Measurements from ENCODE around the gene TEX51.

The TEX51 gene

DNA sequence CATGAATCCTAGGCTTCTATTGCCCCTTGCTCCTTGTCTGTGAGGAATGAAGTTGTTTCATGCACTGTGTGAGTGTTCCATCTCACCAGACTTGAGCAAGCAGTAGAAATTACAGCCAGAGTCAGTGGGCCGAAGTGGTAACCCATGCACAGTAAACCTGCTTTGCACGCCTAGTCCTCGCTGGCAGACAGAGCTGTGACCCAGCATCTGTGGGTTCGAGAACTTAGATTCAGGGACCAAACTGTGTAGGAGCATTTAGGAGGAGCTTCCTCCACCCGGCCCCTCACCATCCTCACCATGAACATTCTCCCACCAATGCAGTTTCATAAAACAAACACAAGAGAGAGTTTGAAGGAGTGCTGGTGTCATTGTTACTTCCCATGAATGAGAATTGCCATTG, 21.6 kb upstream of the TEX51 start:
- H3K4me1 ChIP-seq (ENCODE audit: control insufficient read depth, insufficient read depth, low read length) = no peaks in the 10 kb centered on the region
- no peaks in the 10 kb centered on the region for H3K9me3 ChIP-seq (ENCODE audit: control insufficient read depth, insufficient read depth, low read depth, low read length)
- no peaks in the 10 kb centered on the region for H3K36me3 ChIP-seq (ENCODE audit: control insufficient read depth in 2 of 2, insufficient read depth in 1 of 2, low read length in 2 of 2)
- H3K4me3 ChIP-seq (ENCODE audit: low read depth, low read length) = no peak overlapping the region
- CTCF ChIA-PET = no interaction called here
- POLR2A ChIA-PET = no interaction called here
- TF ChIP-seq, protein P1, sequence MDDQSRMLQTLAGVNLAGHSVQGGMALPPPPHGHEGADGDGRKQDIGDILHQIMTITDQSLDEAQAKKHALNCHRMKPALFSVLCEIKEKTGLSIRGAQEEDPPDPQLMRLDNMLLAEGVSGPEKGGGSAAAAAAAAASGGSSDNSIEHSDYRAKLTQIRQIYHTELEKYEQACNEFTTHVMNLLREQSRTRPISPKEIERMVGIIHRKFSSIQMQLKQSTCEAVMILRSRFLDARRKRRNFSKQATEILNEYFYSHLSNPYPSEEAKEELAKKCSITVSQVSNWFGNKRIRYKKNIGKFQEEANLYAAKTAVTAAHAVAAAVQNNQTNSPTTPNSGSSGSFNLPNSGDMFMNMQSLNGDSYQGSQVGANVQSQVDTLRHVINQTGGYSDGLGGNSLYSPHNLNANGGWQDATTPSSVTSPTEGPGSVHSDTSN (CRISPR knock-in tag; IDR thresholded peaks at IDR 0.05) = no peak
- TF ChIP-seq ZBTB17 (tag by site-specific recombination; IDR thresholded peaks at IDR 0.05) = no peak
- TF ChIP-seq ZNF112 (tag by site-specific recombination; IDR thresholded peaks at IDR 0.05) = no peak
- TF ChIP-seq ZNF501 (tag by site-specific recombination; IDR thresholded peaks at IDR 0.05) = no peak
- no peak for TF ChIP-seq ZNF146 (tag by site-specific recombination; IDR thresholded peaks at IDR 0.05)
- no peak for TF ChIP-seq ZNF555 (tag by site-specific recombination; conservative IDR thresholded peaks at IDR 0.05)
- TF ChIP-seq, protein P2, sequence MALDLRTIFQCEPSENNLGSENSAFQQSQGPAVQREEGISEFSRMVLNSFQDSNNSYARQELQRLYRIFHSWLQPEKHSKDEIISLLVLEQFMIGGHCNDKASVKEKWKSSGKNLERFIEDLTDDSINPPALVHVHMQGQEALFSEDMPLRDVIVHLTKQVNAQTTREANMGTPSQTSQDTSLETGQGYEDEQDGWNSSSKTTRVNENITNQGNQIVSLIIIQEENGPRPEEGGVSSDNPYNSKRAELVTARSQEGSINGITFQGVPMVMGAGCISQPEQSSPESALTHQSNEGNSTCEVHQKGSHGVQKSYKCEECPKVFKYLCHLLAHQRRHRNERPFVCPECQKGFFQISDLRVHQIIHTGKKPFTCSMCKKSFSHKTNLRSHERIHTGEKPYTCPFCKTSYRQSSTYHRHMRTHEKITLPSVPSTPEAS (tag by site-specific recombination; IDR thresholded peaks at IDR 0.05) = no peak
- no peak for TF ChIP-seq OVOL3 (tag by site-specific recombination; IDR thresholded peaks at IDR 0.05)
- no peak for TF ChIP-seq ZBTB20 (tag by site-specific recombination; IDR thresholded peaks at IDR 0.05)
- no peak for TF ChIP-seq ZNF350 (tag by site-specific recombination; IDR thresholded peaks at IDR 0.05)
- no peak for TF ChIP-seq MZF1 (tag by site-specific recombination; IDR thresholded peaks at IDR 0.05; ENCODE audit: borderline replicate concordance)
- TF ChIP-seq, protein P3, sequence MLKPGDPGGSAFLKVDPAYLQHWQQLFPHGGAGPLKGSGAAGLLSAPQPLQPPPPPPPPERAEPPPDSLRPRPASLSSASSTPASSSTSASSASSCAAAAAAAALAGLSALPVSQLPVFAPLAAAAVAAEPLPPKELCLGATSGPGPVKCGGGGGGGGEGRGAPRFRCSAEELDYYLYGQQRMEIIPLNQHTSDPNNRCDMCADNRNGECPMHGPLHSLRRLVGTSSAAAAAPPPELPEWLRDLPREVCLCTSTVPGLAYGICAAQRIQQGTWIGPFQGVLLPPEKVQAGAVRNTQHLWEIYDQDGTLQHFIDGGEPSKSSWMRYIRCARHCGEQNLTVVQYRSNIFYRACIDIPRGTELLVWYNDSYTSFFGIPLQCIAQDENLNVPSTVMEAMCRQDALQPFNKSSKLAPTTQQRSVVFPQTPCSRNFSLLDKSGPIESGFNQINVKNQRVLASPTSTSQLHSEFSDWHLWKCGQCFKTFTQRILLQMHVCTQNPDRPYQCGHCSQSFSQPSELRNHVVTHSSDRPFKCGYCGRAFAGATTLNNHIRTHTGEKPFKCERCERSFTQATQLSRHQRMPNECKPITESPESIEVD (tag by site-specific recombination; IDR thresholded peaks at IDR 0.05) = no peak
- TF ChIP-seq SP7 (tag by site-specific recombination; IDR thresholded peaks at IDR 0.05) = no peak
- TF ChIP-seq ZNF623 (tag by site-specific recombination; IDR thresholded peaks at IDR 0.05) = no peak
- H3K27ac ChIP-seq (ENCODE audit: extremely low read depth, low read depth, low read length) = no peak overlapping the region

DNA sequence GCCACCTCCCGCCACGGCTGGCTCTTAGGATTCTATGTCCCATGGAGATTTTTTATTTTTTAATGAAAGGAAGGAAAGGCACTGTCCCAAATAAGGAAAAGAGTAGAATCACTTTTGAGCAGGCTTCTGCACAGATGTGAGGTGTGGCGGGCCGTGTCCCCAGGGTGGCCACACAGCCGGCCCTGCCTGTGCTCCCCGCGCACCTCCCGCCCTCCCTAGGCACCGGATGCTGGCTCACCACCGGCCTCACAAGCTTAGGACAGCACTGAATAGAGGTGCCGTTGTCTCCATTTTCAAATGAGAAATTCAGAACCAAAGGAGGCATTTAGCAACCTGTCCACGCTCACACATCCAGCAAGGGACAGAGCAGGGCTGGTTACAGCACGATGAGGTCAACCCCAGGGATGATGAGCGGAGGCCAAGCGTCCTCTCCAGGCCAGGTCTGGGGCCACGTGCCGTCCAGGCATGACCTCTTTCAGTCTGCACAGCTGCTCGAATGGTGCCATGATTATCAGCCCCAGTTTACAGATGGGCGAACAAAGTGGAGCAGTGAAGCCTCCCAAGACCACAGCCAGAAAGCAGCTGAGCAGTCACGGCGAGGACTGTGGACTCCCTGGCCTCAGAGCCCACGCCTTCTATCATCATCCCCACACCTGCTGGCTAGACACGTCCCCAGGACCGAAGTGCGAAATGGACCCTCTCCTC, 20.7 kb upstream of the TEX51 start:
- Histone ChIP-seq H3K36me3 (ENCODE audit: control insufficient read depth in 2 of 2, insufficient read depth in 1 of 2, low read length in 2 of 2) (no peaks in the 10 kb centered on the region), H3K4me3 (ENCODE audit: low read depth, low read length) (no peak overlapping the region), H3K27ac (ENCODE audit: extremely low read depth, low read depth, low read length) (no peak overlapping the region), H3K4me1 (ENCODE audit: control insufficient read depth, insufficient read depth, low read length) (no peaks in the 10 kb centered on the region), H3K9me3 (ENCODE audit: control insufficient read depth, insufficient read depth, low read depth, low read length) (no peaks in the 10 kb centered on the region)
- ChIA-PET POLR2A (no interaction called here), CTCF (interaction anchor here (0.5 kb wide), 1 partner anchor 1989 kb away, joined by 9 read pairs; no protein-coding TSS in a partner anchor)
- no peak for TF ChIP-seq ZNF112 (tag by site-specific recombination; IDR thresholded peaks at IDR 0.05)
- no peak for TF ChIP-seq KLF10 (tag by site-specific recombination; IDR thresholded peaks at IDR 0.05)
- no peak for TF ChIP-seq ZNF239 (tag by site-specific recombination; IDR thresholded peaks at IDR 0.05)
- TF ChIP-seq ZNF324 (tag by site-specific recombination; IDR thresholded peaks at IDR 0.05) = no peak
- TF ChIP-seq ZFP41 (tag by site-specific recombination; IDR thresholded peaks at IDR 0.05; ENCODE audit: borderline replicate concordance) = no peak
- TF ChIP-seq, protein P4, sequence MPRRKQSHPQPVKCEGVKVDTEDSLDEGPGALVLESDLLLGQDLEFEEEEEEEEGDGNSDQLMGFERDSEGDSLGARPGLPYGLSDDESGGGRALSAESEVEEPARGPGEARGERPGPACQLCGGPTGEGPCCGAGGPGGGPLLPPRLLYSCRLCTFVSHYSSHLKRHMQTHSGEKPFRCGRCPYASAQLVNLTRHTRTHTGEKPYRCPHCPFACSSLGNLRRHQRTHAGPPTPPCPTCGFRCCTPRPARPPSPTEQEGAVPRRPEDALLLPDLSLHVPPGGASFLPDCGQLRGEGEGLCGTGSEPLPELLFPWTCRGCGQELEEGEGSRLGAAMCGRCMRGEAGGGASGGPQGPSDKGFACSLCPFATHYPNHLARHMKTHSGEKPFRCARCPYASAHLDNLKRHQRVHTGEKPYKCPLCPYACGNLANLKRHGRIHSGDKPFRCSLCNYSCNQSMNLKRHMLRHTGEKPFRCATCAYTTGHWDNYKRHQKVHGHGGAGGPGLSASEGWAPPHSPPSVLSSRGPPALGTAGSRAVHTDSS (tag by site-specific recombination; IDR thresholded peaks at IDR 0.05) = no peak
- TF ChIP-seq, protein P5, sequence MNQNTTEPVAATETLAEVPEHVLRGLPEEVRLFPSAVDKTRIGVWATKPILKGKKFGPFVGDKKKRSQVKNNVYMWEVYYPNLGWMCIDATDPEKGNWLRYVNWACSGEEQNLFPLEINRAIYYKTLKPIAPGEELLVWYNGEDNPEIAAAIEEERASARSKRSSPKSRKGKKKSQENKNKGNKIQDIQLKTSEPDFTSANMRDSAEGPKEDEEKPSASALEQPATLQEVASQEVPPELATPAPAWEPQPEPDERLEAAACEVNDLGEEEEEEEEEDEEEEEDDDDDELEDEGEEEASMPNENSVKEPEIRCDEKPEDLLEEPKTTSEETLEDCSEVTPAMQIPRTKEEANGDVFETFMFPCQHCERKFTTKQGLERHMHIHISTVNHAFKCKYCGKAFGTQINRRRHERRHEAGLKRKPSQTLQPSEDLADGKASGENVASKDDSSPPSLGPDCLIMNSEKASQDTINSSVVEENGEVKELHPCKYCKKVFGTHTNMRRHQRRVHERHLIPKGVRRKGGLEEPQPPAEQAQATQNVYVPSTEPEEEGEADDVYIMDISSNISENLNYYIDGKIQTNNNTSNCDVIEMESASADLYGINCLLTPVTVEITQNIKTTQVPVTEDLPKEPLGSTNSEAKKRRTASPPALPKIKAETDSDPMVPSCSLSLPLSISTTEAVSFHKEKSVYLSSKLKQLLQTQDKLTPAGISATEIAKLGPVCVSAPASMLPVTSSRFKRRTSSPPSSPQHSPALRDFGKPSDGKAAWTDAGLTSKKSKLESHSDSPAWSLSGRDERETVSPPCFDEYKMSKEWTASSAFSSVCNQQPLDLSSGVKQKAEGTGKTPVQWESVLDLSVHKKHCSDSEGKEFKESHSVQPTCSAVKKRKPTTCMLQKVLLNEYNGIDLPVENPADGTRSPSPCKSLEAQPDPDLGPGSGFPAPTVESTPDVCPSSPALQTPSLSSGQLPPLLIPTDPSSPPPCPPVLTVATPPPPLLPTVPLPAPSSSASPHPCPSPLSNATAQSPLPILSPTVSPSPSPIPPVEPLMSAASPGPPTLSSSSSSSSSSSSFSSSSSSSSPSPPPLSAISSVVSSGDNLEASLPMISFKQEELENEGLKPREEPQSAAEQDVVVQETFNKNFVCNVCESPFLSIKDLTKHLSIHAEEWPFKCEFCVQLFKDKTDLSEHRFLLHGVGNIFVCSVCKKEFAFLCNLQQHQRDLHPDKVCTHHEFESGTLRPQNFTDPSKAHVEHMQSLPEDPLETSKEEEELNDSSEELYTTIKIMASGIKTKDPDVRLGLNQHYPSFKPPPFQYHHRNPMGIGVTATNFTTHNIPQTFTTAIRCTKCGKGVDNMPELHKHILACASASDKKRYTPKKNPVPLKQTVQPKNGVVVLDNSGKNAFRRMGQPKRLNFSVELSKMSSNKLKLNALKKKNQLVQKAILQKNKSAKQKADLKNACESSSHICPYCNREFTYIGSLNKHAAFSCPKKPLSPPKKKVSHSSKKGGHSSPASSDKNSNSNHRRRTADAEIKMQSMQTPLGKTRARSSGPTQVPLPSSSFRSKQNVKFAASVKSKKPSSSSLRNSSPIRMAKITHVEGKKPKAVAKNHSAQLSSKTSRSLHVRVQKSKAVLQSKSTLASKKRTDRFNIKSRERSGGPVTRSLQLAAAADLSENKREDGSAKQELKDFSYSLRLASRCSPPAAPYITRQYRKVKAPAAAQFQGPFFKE (tag by site-specific recombination; IDR thresholded peaks at IDR 0.05; ENCODE audit: borderline replicate concordance) = no peak
- no peak for TF ChIP-seq YY1 (tag by site-specific recombination; IDR thresholded peaks at IDR 0.05)
- no peak for TF ChIP-seq ZNF23 (tag by site-specific recombination; IDR thresholded peaks at IDR 0.05; ENCODE audit: borderline replicate concordance)
- TF ChIP-seq, protein P6, sequence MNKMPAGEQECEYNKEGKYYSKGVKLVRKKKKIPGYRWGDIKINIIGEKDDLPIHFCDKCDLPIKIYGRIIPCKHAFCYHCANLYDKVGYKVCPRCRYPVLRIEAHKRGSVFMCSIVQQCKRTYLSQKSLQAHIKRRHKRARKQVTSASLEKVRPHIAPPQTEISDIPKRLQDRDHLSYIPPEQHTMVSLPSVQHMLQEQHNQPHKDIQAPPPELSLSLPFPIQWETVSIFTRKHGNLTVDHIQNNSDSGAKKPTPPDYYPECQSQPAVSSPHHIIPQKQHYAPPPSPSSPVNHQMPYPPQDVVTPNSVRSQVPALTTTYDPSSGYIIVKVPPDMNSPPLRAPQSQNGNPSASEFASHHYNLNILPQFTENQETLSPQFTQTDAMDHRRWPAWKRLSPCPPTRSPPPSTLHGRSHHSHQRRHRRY (tag by site-specific recombination; IDR thresholded peaks at IDR 0.05) = no peak

Data from HEK293 (cell line).